ENCODE measurements around the gene GINS2. TPM values are rescaled to one million over a fixed set of nuclear protein-coding genes. Genes with fewer than 3 reads are reported as not detected.
A peak's percentile ranks its signal among the peaks of the same experiment; 100 is the strongest.

The GINS2 gene
- total and polyA plus RNA-seq, 8 donors: 0.87 to 3.6 (median 2.0) TPM; not detected in 1

DNA sequence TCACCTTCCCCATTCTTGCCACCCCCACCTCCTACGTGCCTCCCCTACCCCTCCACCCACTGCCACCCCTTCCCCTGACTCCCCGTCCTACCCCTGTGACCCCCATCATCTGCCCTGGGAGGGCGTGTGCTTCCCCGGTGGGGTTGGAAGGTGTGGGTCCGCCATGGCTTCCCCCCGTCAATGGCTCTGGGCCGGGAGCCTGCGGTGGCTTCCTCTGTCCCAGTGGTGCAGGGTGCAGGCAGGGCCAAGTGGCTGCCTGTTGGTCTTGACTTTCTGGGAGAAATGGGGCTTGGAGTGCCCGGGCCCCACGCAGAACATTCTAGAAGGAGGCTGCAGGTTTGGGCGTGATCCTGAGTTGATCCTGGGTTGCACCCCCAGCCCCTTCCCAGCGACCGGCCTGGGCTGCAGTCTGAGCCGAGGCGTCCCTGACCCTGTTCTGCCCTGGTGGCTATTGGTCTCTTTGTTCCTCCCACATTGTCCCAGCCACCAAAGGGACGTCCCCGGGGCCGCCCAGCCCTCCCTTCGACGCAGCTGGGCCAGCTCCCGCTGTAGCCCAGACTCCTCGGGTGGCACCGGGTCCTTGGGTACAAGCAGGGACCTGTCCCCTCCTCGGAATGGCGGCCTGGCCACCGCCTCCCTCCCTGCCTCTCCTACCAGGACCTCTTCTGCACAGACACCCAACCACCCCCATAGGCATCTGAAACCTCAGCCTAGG lies 49.9 kb downstream of the GINS2 start:
- no peak overlapping the region for H3K4me3 ChIP-seq
- no peaks in the 10 kb centered on the region for H3K9me3 ChIP-seq
- intact Hi-C loops (cut with DNase I; ENCODE audit: low total_unique reads): no loop called here
- peak in 1 of 2 donors; percentile 49 for DNase-seq
- WGBS, 5 donors: 48 to 78% (median 61%) methylated on average over 25 to 26 of the region's 26 CpGs
- peaks cover 8 to 37% (median 27%) of the 10 kb centered on the region in 4 donors for H3K36me3 ChIP-seq
- peaks cover 94 to 100% (median 99%) of the 10 kb centered on the region in 4 donors for H3K4me1 ChIP-seq
- TF ChIP-seq CTCF (IDR thresholded peaks at IDR 0.05): no peak
- TF ChIP-seq POLR2A (IDR thresholded peaks at IDR 0.05): no peak
- no peak for TF ChIP-seq POLR2AphosphoS5 (IDR thresholded peaks at IDR 0.05)
- no peak for TF ChIP-seq EP300 (IDR thresholded peaks at IDR 0.05)
- peak overlapping the region; percentile 31 to 72 (median 65) for H3K27ac ChIP-seq
- H3K27me3 ChIP-seq: no peaks in the 10 kb centered on the region

DNA sequence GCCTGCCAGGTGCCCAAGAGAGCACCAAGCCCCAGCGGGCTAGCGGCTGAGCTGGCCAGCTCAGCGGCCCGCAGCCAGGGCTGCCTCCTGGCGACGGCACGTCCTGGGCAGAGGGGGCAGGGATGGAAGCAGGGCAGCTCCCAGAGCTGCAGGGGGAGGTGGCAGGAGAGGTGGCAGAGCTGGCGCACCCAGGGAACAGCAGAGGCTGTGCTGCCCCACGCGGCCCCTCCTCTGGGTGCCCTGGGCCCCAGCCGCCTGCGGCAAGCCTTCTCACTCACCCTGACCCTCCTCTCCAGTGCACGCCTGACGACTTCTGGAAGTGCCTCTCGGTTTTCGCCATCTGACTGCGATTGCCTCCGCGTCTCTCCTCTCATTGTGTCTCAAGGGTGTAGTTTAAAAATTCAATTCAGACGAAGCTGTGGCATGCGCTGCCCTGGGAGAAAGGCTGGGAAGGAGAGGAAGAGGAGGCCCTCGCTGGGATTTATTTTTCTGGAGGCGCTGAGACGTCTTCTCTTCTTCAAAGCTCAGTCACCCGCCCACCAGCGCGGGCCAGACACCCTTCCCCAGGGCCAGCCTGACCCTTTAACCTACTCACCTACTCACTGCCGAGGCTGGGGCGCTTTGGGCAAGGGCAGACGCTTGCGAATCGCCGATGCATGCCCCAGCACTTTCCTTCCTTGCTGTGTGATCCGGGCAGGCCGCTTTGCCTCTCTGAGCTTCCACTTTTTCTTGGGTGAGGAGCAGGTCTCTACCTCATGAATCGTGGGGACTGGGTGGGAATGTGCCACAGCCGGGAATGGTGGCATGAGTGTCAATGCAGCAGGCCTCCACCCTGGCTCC lies 50.7 kb downstream of the GINS2 start:
- WGBS, 5 donors: 47 to 87% (median 63%) methylated on average over 27 to 37 of the region's 37 CpGs
- peak; percentile 65 to 79 for DNase-seq
- H3K36me3 ChIP-seq: peaks cover 9 to 41% (median 30%) of the 10 kb centered on the region in 4 donors
- no peak overlapping the region for H3K4me3 ChIP-seq
- no peaks in the 10 kb centered on the region for H3K9me3 ChIP-seq
- H3K27ac ChIP-seq: peak overlapping the region; percentile 39 to 72 (median 65)
- peaks cover 90 to 100% (median 99%) of the 10 kb centered on the region in 4 donors for H3K4me1 ChIP-seq
- TF ChIP-seq CTCF (IDR thresholded peaks at IDR 0.05) (peak in 1 of 7 experiments; percentile 24), POLR2A (IDR thresholded peaks at IDR 0.05) (no peak), EP300 (IDR thresholded peaks at IDR 0.05) (no peak), POLR2AphosphoS5 (IDR thresholded peaks at IDR 0.05) (peak in 2 of 3 donors; percentile 12 to 15)
- intact Hi-C loops (cut with DNase I; ENCODE audit: low total_unique reads): no loop called here
- no peaks in the 10 kb centered on the region for H3K27me3 ChIP-seq

DNA sequence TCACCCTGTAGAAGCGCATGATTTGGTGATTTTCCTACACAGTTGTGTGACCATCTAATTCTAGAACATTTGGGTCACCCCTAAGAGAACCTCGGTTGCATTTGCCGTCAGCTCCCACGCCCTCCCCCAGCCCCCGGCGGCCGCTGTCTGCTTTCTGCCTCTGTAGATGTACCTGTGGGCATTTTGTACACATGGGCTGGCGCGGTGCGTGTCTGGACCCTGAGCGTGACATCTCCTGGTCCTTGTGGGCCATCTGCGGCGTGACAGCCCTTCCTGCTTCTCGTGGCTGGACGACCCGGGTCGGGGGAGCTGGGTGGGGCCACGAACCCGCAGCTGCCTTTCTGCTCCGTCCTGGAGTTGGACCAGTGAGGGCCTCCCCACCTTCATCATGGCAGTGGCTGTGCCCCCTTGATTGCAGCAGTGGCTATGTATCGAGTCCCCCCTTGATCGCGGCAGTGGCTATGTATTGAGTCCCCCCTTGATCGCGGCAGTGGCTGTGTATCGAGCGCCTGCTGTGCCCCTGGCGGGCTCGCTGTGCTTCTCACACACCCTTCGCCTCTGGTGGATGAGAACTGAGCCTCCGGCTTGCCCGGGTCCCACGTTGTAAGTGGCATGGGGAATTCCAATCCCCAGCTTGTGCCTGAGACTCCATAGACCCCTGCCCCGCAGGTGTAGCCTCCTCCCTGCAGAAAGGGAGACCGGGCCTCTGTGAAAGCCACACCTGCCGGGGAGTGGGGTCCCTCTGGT lies 51.5 kb downstream of the GINS2 start:
- 56 to 80% (median 72%) methylated on average over 24 to 36 of the region's 36 CpGs for WGBS, 5 donors
- no peak for DNase-seq
- no peaks in the 10 kb centered on the region for H3K27me3 ChIP-seq
- peaks cover 82 to 100% (median 99%) of the 10 kb centered on the region in 4 donors for H3K4me1 ChIP-seq
- peak overlapping the region in 4 of 5 donors; percentile 39 to 65 (median 52) for H3K27ac ChIP-seq
- no peaks in the 10 kb centered on the region for H3K9me3 ChIP-seq
- intact Hi-C loops (cut with DNase I; ENCODE audit: low total_unique reads): no loop called here
- H3K36me3 ChIP-seq: peaks cover 9 to 41% (median 30%) of the 10 kb centered on the region in 4 donors
- H3K4me3 ChIP-seq: no peak overlapping the region
- TF ChIP-seq EP300 (IDR thresholded peaks at IDR 0.05) (no peak), CTCF (IDR thresholded peaks at IDR 0.05) (no peak), POLR2AphosphoS5 (IDR thresholded peaks at IDR 0.05) (no peak), POLR2A (IDR thresholded peaks at IDR 0.05) (no peak)

Measured in stomach (tissue), 9 donors.